Measurements from ENCODE around the gene PAN2.

PAN2 gene, protein sequence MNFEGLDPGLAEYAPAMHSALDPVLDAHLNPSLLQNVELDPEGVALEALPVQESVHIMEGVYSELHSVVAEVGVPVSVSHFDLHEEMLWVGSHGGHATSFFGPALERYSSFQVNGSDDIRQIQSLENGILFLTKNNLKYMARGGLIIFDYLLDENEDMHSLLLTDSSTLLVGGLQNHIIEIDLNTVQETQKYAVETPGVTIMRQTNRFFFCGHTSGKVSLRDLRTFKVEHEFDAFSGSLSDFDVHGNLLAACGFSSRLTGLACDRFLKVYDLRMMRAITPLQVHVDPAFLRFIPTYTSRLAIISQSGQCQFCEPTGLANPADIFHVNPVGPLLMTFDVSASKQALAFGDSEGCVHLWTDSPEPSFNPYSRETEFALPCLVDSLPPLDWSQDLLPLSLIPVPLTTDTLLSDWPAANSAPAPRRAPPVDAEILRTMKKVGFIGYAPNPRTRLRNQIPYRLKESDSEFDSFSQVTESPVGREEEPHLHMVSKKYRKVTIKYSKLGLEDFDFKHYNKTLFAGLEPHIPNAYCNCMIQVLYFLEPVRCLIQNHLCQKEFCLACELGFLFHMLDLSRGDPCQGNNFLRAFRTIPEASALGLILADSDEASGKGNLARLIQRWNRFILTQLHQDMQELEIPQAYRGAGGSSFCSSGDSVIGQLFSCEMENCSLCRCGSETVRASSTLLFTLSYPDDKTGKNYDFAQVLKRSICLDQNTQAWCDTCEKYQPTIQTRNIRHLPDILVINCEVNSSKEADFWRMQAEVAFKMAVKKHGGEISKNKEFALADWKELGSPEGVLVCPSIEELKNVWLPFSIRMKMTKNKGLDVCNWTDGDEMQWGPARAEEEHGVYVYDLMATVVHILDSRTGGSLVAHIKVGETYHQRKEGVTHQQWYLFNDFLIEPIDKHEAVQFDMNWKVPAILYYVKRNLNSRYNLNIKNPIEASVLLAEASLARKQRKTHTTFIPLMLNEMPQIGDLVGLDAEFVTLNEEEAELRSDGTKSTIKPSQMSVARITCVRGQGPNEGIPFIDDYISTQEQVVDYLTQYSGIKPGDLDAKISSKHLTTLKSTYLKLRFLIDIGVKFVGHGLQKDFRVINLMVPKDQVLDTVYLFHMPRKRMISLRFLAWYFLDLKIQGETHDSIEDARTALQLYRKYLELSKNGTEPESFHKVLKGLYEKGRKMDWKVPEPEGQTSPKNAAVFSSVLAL

DNA sequence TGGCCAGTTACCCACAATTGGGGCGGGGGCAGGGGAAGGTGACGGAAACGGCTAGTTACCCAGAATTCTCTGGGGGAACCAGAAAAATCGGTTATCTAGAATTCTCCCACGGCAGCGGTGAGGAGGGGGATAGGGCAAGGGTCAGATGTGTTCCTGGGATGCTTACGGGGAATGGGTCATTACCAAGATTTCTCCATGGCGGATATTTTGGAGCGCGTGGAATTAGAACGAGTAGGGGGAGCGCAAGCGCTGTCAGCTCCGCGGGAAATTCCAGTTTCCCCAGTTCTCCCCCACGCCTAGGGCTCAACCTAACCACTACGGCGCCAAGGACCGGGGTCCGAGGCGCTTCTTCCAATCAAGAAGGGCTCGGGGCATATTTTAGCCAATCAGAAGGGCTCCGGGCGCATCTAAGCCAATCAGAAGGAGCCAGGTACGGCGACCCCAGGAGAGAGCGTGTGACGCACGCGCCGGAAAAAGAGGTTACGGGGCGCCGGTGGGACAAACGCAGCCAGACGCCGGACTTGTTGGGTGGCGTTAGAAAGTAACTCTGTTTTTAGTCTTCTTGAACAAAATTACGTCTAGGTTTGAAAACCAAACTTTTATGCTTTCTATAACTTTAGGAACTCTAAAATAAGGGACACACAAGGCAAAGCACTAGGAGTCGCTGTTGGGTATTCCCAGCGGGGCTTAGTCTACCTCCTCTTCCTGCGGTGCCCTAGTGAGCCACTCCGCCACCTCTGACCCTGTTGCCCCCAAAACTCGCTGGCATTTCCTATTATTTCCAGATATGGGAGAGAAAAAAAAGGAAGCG lies at the start of gene PAN2:
TSS of gene PAN2 (minus strand) at position 322 of the 811 bp plus-strand sequence. CDS start 906 bp downstream, outside the sequence.
- peak; percentile 83 to 91 (median 85) for DNase-seq (ENCODE audit: low read depth in 3 of 3)

DNA sequence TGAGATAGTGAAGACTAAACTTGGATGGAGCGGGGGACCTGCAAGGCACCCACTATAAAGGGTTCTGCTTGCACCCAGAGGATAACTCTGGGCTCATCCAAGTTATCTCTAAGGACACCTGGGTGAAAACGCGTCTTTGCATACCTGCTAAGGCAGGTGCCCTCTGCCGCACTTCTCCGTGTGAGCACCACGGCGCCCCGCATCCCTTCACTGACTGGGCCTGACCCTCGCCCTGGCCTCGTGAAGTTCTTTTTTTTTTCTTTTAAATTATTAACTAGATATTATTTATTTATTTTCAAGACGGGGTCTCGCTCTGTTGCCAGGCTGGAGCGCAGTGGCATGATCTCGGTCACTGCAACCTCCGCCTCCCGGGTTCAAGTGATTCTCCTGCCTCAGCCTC lies 48.8 kb upstream of the PAN2 start:
- DNase-seq (ENCODE audit: low read depth in 3 of 3), result no peak

DNA sequence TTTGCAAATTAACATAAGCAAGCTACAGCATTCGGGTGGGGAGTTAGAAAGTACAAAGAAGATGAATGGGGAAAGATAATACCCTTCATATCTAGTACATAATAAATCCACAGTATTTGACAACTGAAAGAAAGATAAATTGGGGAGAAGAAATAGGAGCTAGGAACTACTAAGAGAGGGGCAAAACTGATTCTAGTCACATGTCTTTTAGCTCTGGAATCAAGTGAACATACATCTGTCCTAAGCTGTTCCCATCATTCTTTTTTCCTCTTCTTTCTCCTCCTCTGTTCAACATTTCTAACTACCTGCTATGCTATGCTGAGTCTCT lies 44.2 kb upstream of the PAN2 start:
- DNase-seq (ENCODE audit: low read depth in 3 of 3), result no peak

DNA sequence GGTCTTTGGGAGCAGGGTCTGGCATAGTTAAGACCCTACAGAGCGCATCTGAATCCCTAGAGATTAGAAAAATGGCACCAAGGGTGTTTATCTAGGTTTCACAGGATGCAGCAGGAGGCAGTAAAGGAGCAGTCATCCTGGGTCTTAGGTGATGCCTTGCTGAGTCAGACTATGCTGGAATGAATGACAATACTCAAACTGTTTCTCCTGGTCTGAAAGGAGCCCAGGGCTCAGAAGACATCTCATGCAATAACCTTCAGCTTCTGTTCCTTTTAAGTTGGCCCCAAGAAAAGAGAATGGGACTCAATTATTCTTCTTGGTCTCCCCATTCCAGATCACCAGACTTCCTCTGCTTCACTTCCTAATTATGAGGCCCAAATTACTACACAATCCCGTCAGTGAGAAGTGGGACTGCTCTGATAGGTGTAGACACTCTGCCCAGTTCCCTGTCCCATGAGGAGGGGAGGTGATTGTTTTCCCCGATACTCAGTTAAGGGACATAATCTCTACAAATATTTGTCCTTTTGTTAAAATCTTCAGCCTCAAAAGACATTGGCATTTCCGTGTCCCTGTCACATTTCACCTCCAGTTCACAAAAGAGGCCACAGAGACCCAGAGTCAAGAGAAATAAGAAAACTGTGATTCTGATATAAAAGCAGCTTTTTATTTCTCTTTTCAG lies 43.6 kb upstream of the PAN2 start:
- DNase-seq (ENCODE audit: low read depth in 3 of 3), result no peak

DNA sequence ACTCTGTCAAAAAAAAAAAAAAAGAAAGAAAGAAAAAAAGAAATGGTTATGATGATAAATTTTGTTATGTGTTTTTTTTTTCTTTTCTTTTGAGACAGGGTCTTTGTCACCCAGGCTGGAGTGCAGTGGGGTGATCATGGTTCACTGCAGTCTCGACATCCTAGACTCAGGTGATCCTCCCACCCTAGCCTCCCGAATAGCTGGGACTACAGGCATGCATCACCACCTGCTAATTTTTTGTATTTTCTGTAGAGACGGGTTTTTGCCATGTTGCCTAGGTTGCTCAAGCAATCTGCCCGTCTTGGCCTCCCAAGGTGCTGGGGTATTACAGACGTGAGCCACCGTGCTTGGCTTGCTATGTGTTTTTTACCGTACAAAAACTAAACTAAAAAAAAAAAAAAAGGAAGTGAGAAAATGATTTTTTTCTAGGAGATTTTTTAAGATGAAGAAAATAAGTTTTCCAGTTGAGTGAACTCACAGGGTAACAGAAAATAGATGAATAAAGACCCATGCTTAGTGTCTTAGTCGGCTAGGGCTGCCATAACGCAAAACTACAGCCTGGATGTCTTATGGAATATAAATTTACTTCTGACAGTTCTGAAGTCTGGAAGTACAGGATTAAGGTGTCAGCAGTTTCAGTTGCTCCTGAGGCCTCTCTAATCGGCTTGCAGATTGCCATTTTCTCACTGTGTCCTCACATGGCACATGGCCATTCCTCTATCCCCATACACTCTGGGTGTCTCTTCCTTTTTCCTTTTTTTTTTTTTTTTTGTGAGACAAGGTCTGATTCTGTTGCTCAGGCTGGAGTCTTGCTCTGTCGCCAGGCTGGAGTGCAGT lies 42.0 kb upstream of the PAN2 start:
- no peak for DNase-seq (ENCODE audit: low read depth in 3 of 3)

DNA sequence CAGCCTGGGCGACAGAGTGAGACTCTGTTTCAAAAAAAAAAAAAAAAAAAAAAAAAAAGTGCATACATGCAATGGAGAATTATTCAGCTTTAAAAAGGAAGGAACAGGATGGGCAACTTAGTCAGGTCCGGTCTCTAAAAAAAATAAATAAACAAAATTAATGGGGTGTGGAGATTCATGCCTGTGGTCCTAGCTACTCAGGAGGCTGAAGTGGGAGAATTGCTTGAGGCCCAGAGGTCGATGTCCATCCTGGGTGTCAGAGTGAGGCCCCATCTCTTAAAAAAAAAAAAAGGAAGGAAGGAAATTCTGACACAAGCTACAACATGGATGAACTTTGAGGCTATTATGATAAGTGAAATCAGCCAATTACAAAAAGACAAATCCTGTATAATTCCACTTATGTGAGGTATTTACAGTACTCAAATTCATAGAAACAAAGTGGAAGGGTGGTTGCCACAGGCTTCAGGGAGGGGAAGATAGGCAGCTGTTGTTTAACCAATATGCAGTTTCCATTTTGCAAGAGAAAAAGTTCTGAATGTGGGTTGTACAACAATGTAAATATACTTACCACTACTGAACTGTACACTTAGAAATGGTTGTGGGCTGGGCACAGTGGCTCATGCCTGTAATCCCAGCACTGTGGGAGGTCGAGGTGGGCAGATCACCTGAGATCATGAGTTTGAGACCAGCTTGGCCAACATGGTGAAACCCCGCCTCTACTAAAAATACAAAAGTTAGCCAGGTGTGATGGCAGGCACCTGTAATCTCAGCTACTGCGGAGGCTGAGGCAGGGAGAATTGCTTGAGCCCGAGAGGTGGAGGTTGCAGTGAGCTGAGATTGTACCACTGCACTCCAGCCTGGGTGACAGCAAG lies 41.2 kb upstream of the PAN2 start:
- no peak for DNase-seq (ENCODE audit: low read depth in 3 of 3)

DNA sequence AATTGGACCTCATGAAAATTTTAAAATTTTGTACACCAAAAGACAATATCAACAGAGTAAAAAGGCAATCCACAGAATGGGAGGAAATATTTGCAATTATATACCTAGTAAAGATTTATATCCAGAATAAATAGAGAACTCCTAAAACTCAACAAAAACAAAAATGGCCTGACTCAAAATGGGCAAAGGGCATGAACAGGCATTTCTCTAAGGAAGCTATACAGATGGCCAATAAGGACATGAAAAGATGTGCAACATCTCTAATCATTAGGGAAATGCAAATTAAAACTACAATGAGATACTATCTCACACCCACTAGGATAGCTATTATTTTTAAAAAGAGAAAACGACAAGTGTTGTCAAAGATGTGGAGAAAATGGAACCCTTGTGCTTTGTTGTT lies 39.7 kb upstream of the PAN2 start:
- no peak for DNase-seq (ENCODE audit: low read depth in 3 of 3)

DNA sequence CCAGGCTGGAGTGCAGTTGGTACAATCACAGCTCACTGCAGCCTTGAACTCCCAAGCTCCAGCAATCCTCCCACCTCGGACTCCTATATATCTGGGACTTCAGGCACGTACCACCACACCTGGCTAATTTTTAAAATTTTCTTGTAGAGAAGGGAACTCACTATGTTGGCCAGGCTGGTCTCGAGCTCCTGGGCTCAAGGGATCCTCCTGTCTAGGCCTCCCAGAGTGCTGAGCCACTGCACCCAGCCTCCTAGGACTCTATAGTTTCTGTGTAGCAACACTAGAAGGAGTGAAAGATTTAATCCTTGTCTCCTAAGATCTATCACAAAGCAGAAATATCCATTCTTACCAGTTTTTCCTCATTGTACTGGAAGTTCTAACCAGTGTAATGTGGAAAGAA lies 33.1 kb upstream of the PAN2 start:
- DNase-seq (ENCODE audit: low read depth in 3 of 3), result no peak

DNA sequence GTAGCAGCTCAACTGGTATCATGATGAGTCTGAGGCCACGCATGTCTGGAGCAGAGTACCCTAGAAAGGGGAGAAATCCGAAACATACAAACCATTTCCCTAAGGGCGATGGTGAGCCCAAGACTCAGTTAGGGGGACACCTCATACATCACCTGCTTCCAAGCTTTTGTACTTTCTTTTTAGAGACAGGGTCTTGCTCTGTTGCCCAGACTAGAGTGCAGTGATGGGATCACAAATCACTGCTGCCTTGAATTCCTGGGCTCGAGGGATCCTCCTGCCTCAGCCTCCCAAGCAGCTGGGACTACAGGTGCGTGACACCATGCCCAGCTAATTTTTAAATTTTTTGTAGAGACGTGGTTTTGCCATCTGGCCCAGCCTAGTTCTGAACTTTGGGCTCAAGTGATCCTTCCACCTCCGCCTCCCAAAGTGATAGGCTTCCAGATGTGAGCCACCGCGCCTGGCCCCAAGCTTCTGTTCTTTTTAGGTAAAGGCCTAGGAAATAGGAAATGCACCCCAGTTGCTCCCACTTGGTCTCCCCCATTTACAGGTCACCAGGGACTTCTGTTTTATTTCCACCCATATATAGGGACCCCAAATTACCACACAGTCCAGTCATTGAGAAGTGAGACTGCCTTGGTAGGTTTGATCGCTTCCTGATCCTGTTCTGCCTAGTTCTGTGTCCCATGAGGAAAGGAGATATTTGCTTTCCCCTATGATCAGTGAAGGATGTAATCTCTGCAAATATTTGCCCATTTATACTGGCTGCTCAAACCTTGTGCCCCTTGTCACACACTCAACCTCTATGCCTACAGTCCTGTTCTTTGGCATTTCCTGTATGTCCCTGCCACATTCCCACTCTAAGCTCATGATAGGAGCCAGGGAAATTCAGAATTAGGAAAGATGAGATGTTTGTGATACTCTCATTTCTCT lies 28.6 kb upstream of the PAN2 start, which contains the start of gene APOF:
TSS of gene APOF (minus strand) at position 728 of the 930 bp plus-strand sequence. CDS start at position 616, 112 bp downstream.
- no peak for DNase-seq (ENCODE audit: low read depth in 3 of 3)

DNA sequence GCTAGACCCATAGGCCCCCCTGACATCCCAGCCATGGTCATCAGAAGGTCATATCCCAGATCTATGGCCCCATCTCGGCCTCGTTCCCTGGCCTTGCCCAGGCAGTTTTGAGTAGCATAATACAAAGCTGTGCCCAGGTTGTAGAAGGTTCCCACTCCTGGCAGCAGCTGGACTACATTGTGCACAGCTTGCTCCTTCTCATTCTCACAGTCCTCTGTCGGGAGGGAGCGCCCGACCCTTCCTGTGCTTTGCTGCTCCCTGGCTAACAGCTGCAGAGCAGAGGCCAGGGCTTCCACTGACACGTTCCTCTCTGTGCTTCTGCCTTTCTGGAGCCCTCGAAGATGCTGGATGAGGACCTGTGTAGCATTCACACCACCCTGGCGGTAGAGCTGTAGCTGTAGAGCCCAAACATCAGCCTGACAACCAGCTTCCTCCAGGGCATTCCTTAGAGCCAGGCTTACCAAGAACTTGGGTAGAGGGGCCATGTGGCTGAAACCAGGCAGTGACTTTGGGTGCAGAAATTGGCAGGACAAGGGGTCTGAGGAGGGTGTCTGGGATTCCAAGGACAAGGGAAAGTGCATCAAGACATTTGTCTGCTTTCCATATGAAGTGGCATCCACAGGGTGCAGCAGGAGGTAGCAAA lies 27.8 kb upstream of the PAN2 start:
- DNase-seq (ENCODE audit: low read depth in 3 of 3), result no peak

DNA sequence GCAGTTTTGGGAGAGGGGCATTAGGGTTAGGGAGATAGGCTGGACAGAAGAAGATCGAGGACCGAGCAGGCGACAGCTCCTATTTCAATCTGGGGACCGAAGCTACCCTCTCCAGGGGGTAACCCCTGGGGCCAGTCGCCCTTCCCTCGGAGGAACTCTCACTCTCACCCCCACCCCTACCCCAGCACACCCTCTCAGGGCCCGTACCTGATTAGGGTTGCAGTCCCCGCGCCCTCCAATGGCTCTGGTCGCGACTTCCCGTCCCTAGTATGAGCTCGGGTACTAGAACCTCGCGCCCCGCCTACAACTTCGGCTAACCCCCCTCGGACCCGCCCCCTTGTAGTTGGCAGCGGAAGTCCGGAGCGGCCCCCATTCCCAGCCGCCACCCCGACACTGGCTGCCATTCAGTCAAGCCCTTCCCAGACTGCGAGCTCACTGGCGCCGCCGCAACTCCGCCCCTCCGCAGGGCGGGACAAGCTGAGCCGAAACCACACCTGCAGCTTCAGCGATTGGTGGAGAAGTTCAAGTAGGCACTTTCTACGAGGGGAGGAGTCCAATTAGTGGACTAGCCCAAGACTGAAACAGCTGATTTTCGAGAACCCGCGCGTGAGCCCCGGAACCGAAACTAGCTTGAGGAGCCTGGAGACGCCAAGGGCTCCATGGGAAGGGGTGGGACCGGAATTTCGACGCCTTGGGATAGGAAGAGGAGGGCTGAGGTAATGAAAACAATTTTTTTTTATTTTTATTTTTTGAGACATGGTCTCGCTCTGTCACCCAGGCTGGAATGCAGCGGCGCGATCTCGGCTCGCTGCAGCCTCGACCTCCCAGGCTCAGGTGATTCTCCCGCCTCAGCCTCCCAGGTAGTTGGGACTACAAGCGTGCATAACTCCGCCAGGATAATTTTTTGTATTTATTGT lies 26.3 kb upstream of the PAN2 start, which contains the start of gene STAT2:
TSS of gene STAT2 (minus strand) at position 257 of the 917 bp plus-strand sequence. CDS start 3,536 bp downstream, outside the sequence.
- DNase-seq (ENCODE audit: low read depth in 3 of 3), result peak; percentile 97 to 99 (median 97)

DNA sequence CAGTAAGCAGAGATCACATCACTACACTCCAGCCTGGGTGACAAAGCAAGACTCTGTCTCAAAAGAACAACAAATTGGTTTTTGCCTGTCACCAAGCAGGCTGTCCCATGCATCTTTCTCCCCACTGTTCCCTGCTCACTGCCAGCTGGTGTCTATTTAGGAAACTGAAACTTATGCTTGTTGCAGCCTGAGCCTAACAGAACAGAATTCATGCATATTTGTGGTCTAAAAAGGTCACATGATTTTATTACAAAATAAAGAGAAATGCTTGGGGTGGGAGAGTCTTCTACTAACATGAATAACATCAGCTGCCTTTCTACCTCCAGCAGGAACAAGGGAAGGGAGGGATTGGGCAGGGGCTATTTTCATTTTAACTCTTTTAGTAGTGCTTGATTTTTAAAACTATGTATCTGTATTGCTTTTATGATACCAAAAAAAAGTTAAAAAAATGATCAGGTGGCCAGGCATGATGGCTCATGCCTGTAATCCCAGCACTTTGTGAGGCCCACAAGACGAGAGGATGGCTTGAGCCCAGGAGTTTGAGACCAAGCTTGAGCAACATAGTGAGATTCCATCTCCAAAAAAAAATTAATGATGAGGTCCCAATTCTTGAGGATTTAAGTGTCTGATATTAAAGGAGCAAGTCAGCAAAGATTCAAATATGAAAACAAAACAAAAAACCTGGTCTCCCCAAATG lies 25.2 kb upstream of the PAN2 start:
- no peak for DNase-seq (ENCODE audit: low read depth in 3 of 3)

DNA sequence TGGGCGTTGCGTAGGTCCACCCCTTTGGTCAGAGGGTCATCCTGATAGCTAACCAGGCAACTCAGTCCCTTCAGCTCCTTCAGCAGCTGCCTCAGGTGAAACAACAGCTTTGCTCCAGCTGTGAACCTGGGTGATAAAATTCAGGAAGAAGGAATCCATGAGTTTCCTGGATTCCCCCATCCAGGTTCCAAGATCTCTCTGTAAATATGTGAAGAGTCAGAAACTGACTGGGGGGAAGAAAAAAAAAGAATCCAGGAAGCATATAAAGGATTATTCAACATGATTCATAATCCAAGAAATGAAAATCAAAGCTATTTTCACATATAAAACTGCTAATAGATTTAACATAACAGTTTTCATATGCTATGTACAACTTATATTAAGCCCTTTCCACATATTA lies 17.5 kb upstream of the PAN2 start:
- DNase-seq (ENCODE audit: low read depth in 3 of 3), result no peak

DNA sequence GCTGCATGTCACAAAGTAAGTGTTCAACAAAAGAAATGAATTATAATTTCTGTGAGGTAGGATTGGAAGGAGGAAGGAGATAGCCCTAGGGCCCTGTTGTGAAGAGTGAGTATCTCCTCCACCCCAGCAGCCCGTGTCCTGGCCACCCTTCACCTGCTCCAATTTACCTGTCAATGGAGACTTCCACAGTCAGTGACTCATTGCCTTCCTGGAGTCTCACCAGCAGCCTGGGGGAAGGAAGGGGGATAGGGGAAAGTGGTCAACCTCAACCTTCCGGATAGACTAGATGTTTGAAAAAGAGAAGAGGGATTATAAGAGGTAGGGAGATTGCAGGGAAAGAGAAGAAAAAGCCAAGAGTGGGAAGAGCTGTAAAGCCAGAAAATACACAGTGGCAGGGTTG lies 16.9 kb upstream of the PAN2 start:
- DNase-seq (ENCODE audit: low read depth in 3 of 3), result no peak

DNA sequence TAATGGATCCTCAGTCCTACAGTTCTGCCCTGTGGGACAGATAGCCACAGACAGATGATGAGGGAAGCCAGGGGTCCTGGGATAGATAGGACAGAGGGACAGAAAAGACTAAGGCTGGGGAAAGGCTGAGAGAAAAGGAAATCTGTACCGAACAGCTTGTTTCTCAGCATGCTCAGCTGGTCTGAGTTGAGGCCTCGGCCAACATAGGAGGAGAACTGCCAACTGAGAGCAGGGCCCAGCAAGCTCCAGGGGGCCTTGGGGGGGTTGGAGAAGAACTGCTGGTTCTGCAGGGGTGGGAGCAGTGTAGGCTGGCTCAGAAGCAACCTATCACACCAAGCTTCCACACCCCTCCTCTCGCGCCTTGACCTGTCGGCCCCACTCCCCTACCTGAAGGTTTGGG lies 15.0 kb upstream of the PAN2 start:
- no peak for DNase-seq (ENCODE audit: low read depth in 3 of 3)

Data from stimulated activated CD4-positive, alpha-beta T cell treated with anti-CD3 and anti-CD28 coated beads, TNF-alpha, amount 100 ng/mL, for 48 hours (primary cell).